Measurements from ENCODE around the gene GRPEL2.
A peak's percentile ranks its signal among the peaks of the same experiment; 100 is the strongest.

GRPEL2 gene

DNA sequence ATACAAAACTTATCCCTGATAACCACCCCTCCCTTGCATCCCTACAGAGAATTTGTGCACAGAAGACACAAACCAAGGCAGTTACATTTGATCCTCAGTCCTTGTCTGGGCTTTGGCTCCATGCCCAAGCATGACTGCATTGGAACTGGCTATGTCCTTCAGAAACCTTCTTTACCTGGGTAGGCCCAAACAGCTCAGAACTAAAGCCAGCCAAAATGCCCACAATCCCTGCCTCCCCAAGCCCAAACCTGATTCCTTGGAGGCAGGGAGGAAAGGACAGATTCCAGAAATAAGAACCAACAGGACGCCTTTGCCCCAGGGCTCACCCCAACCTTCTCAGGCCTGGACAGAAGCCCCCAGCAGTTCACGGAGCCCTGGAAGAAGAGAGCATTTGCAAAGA is 25.6 kb downstream of the GRPEL2 start:
- Histone ChIP-seq H3K9ac (ENCODE audit: low read length) (no peak overlapping the region), H3K4me1 (ENCODE audit: control insufficient read depth, insufficient read depth, low read length) (no peaks in the 10 kb centered on the region), H3K9me3 (ENCODE audit: control insufficient read depth, low read length) (no peaks in the 10 kb centered on the region), H3K36me3 (ENCODE audit: control insufficient read depth, insufficient read depth, low read length, severe bottlenecking) (no peaks in the 10 kb centered on the region), H3K4me3 (ENCODE audit: low read length) (no peak overlapping the region), H3K27me3 (replicated peaks; ENCODE audit: control insufficient read depth, insufficient read depth, low read length) (peaks cover 4% of the 10 kb centered on the region)
- no peak for DNase-seq (ENCODE audit: low read depth)

- Histone ChIP-seq H3K4me3 (ENCODE audit: low read length) (no peak overlapping the region), H3K36me3 (ENCODE audit: control insufficient read depth, insufficient read depth, low read length, severe bottlenecking) (no peaks in the 10 kb centered on the region), H3K27me3 (replicated peaks; ENCODE audit: control insufficient read depth, insufficient read depth, low read length) (peaks cover 4% of the 10 kb centered on the region), H3K9me3 (ENCODE audit: control insufficient read depth, low read length) (no peaks in the 10 kb centered on the region), H3K9ac (ENCODE audit: low read length) (no peak overlapping the region), H3K4me1 (ENCODE audit: control insufficient read depth, insufficient read depth, low read length) (no peaks in the 10 kb centered on the region)
- DNase-seq (ENCODE audit: low read depth) = peak; percentile 80
These were observed 26.1 kb downstream of the GRPEL2 start for GRCh38 chr5:149371296-149371962.

DNA sequence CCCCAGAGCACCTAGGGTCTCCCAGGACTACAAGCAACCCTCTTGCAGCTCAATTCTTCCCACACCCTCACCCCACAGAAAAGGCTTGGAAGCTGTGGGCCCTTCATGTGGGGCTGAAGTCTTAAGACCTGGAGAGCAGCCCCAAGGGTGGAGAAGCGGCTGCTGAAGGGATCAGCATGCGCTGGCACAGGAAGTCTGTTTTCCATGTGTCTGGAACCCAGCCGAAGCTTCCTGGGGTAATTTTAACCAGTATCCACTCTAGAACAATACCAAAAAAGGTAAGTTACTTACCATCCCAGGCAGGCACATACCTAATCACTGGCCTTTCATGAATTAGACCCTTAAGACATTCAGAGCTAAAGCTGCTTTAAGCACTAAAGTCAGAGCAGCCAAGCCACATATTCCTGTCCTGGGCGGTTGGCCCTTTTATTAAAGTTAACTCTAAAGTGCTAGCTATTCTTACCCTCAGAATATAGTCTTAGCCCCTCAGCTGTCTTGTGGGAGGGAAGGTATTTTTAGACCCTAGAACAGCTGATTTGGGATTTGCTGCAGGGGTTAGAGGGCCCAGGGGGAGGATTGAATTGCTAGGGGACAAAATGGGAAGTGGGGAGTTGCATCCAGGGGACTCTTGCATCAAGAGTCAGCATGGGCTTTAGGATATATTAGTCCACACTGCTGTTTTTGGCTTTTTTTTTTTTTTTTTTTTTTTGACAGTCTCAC is 26.9 kb downstream of the GRPEL2 start:
- Histone ChIP-seq H3K4me1 (ENCODE audit: control insufficient read depth, insufficient read depth, low read length) (no peaks in the 10 kb centered on the region), H3K27me3 (replicated peaks; ENCODE audit: control insufficient read depth, insufficient read depth, low read length) (peaks cover 10% of the 10 kb centered on the region), H3K9ac (ENCODE audit: low read length) (no peak overlapping the region), H3K9me3 (ENCODE audit: control insufficient read depth, low read length) (no peaks in the 10 kb centered on the region), H3K4me3 (ENCODE audit: low read length) (no peak overlapping the region), H3K36me3 (ENCODE audit: control insufficient read depth, insufficient read depth, low read length, severe bottlenecking) (no peaks in the 10 kb centered on the region)
- DNase-seq (ENCODE audit: low read depth) = no peak

- no peak for DNase-seq (ENCODE audit: low read depth)
- Histone ChIP-seq H3K27me3 (replicated peaks; ENCODE audit: control insufficient read depth, insufficient read depth, low read length) (peaks cover 10% of the 10 kb centered on the region), H3K4me1 (ENCODE audit: control insufficient read depth, insufficient read depth, low read length) (no peaks in the 10 kb centered on the region), H3K9ac (ENCODE audit: low read length) (no peak overlapping the region), H3K9me3 (ENCODE audit: control insufficient read depth, low read length) (no peaks in the 10 kb centered on the region), H3K36me3 (ENCODE audit: control insufficient read depth, insufficient read depth, low read length, severe bottlenecking) (no peaks in the 10 kb centered on the region), H3K4me3 (ENCODE audit: low read length) (no peak overlapping the region)
These were observed 27.6 kb downstream of the GRPEL2 start for GRCh38 chr5:149372932-149373331.

DNA sequence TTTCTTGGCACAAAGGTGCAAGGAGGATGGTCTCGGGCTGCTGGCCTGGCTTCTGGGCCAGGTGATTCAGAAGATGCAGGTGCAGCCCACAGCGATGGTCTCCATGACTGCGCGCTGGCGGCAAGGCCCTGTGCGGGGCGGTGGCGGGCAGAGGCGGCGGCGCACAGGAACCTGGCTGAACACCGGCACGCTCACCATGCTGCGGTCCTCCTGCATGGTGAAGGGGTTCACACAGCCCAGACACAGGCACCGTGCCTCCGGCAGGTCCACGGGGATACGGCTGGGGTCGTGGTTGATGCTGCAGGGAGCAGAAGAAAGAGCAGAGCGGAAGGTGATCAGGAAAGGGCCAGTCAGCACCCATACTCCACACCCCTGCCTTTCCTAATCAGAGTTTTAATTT is 29.0 kb downstream of the GRPEL2 start:
- no peaks in the 10 kb centered on the region for H3K4me1 ChIP-seq (ENCODE audit: control insufficient read depth, insufficient read depth, low read length)
- H3K27me3 ChIP-seq (replicated peaks; ENCODE audit: control insufficient read depth, insufficient read depth, low read length) = peaks cover 17% of the 10 kb centered on the region
- no peak overlapping the region for H3K9ac ChIP-seq (ENCODE audit: low read length)
- no peak for DNase-seq (ENCODE audit: low read depth)
- H3K9me3 ChIP-seq (ENCODE audit: control insufficient read depth, low read length) = no peaks in the 10 kb centered on the region
- no peaks in the 10 kb centered on the region for H3K36me3 ChIP-seq (ENCODE audit: control insufficient read depth, insufficient read depth, low read length, severe bottlenecking)
- H3K4me3 ChIP-seq (ENCODE audit: low read length) = no peak overlapping the region

DNA sequence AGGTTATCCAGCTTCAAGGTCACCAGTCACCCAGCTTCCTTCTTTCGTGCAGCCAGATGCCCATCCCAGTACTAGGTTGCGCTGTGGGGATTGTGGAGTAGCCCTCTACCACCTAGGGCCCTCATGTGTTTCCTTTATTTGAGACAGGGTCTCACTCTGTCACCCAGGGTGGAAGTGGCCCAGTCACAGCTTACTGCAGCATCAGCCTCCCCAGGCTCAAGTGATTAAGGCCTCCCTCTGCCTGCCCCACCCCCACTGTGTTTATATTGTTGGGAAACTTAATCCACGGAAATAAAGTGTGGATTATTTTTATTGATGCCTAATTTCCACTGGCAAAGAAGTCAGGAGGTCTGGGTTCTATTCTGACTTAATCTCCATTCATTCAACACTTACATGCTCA is 29.5 kb downstream of the GRPEL2 start:
- H3K27me3 ChIP-seq (replicated peaks; ENCODE audit: control insufficient read depth, insufficient read depth, low read length) = peaks cover 17% of the 10 kb centered on the region
- no peak for DNase-seq (ENCODE audit: low read depth)

GRCh38 chr5:149375434-149375833 is 30.1 kb downstream of the GRPEL2 start:
- no peak for DNase-seq (ENCODE audit: low read depth)
- no peaks in the 10 kb centered on the region for H3K9me3 ChIP-seq (ENCODE audit: control insufficient read depth, low read length)
- peaks cover 17% of the 10 kb centered on the region for H3K27me3 ChIP-seq (replicated peaks; ENCODE audit: control insufficient read depth, insufficient read depth, low read length)
- no peaks in the 10 kb centered on the region for H3K4me1 ChIP-seq (ENCODE audit: control insufficient read depth, insufficient read depth, low read length)
- no peak overlapping the region for H3K4me3 ChIP-seq (ENCODE audit: low read length)
- H3K36me3 ChIP-seq (ENCODE audit: control insufficient read depth, insufficient read depth, low read length, severe bottlenecking) = no peaks in the 10 kb centered on the region
- no peak overlapping the region for H3K9ac ChIP-seq (ENCODE audit: low read length)

More for the DNA sequence above, 29.5 kb downstream of the GRPEL2 start:
- H3K4me3 ChIP-seq (ENCODE audit: low read length) = no peak overlapping the region
- no peaks in the 10 kb centered on the region for H3K36me3 ChIP-seq (ENCODE audit: control insufficient read depth, insufficient read depth, low read length, severe bottlenecking)
- no peaks in the 10 kb centered on the region for H3K4me1 ChIP-seq (ENCODE audit: control insufficient read depth, insufficient read depth, low read length)
- H3K9me3 ChIP-seq (ENCODE audit: control insufficient read depth, low read length) = no peaks in the 10 kb centered on the region
- H3K9ac ChIP-seq (ENCODE audit: low read length) = no peak overlapping the region

GRCh38 chr5:149376104-149376503 is 30.8 kb downstream of the GRPEL2 start:
- Histone ChIP-seq H3K9me3 (ENCODE audit: control insufficient read depth, low read length) (no peaks in the 10 kb centered on the region), H3K27me3 (replicated peaks; ENCODE audit: control insufficient read depth, insufficient read depth, low read length) (peaks cover 17% of the 10 kb centered on the region), H3K36me3 (ENCODE audit: control insufficient read depth, insufficient read depth, low read length, severe bottlenecking) (no peaks in the 10 kb centered on the region), H3K9ac (ENCODE audit: low read length) (no peak overlapping the region), H3K4me3 (ENCODE audit: low read length) (no peak overlapping the region), H3K4me1 (ENCODE audit: control insufficient read depth, insufficient read depth, low read length) (no peaks in the 10 kb centered on the region)
- DNase-seq (ENCODE audit: low read depth) = no peak

- Histone ChIP-seq H3K4me1 (ENCODE audit: control insufficient read depth, insufficient read depth, low read length) (no peaks in the 10 kb centered on the region), H3K4me3 (ENCODE audit: low read length) (no peak overlapping the region), H3K9me3 (ENCODE audit: control insufficient read depth, low read length) (no peaks in the 10 kb centered on the region), H3K9ac (ENCODE audit: low read length) (no peak overlapping the region), H3K36me3 (ENCODE audit: control insufficient read depth, insufficient read depth, low read length, severe bottlenecking) (no peaks in the 10 kb centered on the region), H3K27me3 (replicated peaks; ENCODE audit: control insufficient read depth, insufficient read depth, low read length) (peaks cover 15% of the 10 kb centered on the region)
- DNase-seq (ENCODE audit: low read depth) = no peak
These were observed 31.6 kb downstream of the GRPEL2 start for GRCh38 chr5:149376711-149377447.

- DNase-seq (ENCODE audit: low read depth) = no peak
These were observed 33.0 kb downstream of the GRPEL2 start for GRCh38 chr5:149378241-149378820.

GRCh38 chr5:149379177-149379761 is 34.0 kb downstream of the GRPEL2 start, which contains the start of gene IL17B:
TSS of gene IL17B (minus strand) at chr5:149379292. CDS start at chr5:149379225, 67 bp downstream.
- Histone ChIP-seq H3K4me3 (ENCODE audit: low read length) (no peak within 1 kb of the TSS), H3K9ac (ENCODE audit: low read length) (no peak within 1 kb of the TSS), H3K27me3 (replicated peaks; ENCODE audit: control insufficient read depth, insufficient read depth, low read length) (peaks cover 12% of the 10 kb centered on the region), H3K9me3 (ENCODE audit: control insufficient read depth, low read length) (no peaks in the 10 kb centered on the region), H3K36me3 (ENCODE audit: control insufficient read depth, insufficient read depth, low read length, severe bottlenecking) (no peaks in the 10 kb centered on the region), H3K4me1 (ENCODE audit: control insufficient read depth, insufficient read depth, low read length) (peaks cover 23% of the 10 kb centered on the region)
- no peak for DNase-seq (ENCODE audit: low read depth)

More at GRCh38 chr5:149378241-149378820, 33.0 kb downstream of the GRPEL2 start:
- Histone ChIP-seq H3K9me3 (ENCODE audit: control insufficient read depth, low read length) (no peaks in the 10 kb centered on the region), H3K4me1 (ENCODE audit: control insufficient read depth, insufficient read depth, low read length) (peaks cover 14% of the 10 kb centered on the region), H3K9ac (ENCODE audit: low read length) (no peak overlapping the region), H3K4me3 (ENCODE audit: low read length) (no peak overlapping the region), H3K27me3 (replicated peaks; ENCODE audit: control insufficient read depth, insufficient read depth, low read length) (peaks cover 12% of the 10 kb centered on the region), H3K36me3 (ENCODE audit: control insufficient read depth, insufficient read depth, low read length, severe bottlenecking) (no peaks in the 10 kb centered on the region)
